ENCODE data around the gene ACAP2.

GRCh38 chr3:195271410-195272243 lies 171.2 kb downstream of the ACAP2 start:
- no peak for TF ChIP-seq GATA2 (IDR thresholded peaks at IDR 0.05; ENCODE audit: low read depth, low read length)
- no peak for TF ChIP-seq GATA3 (IDR thresholded peaks at IDR 0.05; ENCODE audit: low read depth, low read length)

Measured in SH-SY5Y (cell line).